GM21381 (cell line): ENCODE data around the gene CHMP4B.

ENCODE experiments used
- ATAC-seq: cut with Tn5 transposase; IDR thresholded peaks from one replicate; pipeline ENCODE4 v1.9.1; 2021; ENCODE audit warnings: mild to moderate bottlenecking, moderate library complexity; ENCODE audit not compliant: unreplicated experiment

The CHMP4B gene

DNA sequence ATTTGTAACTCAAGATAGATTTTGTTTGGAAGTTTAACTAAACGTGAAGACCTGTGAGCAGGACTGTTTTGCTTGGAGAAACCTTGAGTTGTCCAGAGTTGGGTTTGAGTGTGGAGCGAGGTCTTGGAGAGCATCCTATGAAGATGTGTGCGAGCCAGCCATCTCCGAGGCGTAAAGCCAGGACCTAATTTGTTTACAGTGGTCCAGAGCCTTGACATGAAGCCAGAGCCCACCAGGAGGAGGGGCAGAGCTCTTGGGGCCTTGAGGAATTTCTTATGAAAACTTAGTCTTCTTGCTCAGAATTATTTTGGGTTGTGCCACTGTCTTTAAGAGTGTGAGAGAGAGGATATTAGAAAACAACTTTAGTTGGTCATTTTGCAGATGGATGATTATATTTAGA lies 6.3 kb downstream of the CHMP4B start:
- no peak for ATAC-seq

DNA sequence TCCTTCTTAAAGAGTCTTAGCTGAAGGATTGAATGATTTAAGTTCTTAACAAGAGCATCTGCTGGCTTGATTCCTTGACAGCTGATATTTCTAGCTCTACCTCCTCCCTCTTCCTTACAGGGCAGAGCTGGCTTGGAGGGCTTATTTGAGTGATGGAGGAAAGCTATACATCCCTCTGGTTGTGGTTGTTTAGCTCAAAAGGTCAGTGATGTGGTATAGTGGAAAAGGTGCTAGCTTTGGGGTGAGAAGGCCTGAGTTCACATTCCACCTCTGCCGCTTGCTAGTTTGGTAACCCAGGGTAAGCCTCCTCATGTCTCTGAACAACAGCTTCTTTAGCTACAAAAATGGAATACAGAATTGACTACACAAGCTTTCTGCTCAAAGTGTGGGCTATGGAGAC lies 8.3 kb downstream of the CHMP4B start:
- ATAC-seq, result no peak

DNA sequence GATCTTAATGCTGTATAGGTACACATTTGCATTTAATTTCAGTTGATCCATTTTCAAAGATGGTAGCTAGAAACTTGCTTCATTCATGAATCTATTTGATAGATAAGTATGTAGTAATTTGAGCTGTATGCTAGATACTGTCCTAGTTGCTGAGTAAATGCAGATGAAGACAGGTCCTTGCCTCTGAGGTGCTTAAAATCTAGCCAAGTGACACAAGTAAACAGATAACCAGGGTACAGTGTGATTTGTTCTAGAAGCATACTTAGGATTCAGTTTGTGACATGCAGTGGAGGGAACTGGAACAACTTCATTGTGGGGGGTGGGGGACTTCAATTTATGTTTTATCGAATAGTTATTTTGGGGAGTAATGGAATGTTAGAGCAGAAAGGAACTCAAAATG lies 9.2 kb downstream of the CHMP4B start:
- ATAC-seq, result no peak

DNA sequence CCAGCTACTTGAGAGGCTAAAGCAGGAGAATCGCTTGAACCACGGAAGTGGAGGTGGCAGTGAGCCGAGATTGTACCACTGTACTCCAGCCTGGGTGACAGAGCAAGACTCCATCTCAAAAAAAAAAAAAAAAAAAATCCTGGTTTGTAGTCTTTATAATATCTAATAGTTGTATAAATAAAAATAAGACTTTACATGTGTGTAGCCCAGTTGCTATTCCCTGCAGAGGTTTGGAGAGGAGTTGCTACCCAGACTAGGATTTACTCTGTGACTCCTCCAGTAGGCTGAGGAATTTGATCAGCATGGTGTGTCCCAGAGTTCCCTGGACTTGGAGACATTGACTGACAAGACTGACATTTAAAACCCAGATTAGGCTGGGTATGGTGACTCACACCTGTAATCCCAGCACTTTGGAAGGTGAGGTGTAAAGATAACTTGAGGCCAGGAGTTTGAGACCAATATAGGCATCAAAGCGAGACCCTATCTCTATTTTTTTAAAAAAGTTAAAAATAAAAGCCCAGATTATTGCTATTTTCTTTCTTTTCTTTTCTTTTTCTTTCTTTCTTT lies 10.2 kb downstream of the CHMP4B start:
- ATAC-seq, result no peak

DNA sequence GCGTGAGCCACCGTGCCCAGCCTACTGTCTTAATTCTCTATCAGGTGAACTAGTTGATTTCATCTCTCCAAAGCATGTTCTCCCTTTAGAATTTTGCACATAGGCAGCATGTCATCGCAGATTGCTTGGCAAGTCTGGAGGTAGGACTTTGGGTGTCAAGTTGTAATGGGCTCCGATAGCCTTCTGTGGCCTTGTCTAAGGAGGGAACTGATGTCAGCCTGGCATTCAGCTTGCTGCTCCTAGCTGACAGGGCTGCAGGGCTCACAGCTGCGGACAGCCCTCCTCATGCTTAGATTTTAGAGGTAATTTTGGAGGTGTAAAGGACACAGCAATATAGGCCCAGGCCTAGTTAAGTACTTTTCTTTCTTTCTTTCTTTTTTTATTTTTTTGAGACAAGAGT lies 11.3 kb downstream of the CHMP4B start:
- ATAC-seq, result no peak

DNA sequence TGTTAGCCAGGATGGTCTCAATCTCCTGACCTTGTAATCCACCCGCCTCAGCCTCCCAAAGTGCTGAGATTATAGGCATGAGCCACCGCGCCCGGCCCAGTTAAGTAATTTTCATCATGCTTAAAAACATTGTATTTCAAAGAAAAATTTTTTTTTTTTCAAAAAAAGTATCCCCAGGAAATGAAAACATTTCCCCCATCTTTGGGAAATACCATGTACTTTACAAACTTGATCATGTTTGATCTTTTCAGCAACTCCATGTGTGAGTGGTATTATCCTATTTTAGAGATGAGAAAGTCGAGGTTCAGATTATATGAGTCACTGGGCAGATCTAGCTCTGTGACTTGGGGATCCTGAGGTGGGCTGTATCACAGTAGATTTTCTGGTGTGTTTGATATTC lies 11.8 kb downstream of the CHMP4B start:
- ATAC-seq, result no peak

DNA sequence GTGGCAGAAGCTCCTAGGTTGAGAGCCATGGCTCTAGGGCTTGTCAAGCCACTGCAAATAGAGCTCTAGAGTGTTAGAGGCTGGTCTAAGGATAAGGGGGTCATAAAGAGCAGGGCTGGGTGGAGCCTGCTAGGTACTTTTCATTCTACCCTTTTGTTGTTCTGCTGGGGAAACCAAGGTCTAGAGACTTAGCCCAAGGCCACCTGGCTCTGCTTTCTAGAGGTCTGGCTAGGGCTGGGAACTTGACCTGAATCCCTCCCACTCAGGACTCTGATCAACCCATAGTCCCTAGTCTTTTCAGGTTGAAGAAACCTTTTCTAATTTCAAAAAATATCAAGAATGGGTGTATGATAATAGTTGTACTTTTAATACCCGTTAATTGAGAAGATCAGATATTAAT lies 13.7 kb downstream of the CHMP4B start:
- ATAC-seq, result no peak

DNA sequence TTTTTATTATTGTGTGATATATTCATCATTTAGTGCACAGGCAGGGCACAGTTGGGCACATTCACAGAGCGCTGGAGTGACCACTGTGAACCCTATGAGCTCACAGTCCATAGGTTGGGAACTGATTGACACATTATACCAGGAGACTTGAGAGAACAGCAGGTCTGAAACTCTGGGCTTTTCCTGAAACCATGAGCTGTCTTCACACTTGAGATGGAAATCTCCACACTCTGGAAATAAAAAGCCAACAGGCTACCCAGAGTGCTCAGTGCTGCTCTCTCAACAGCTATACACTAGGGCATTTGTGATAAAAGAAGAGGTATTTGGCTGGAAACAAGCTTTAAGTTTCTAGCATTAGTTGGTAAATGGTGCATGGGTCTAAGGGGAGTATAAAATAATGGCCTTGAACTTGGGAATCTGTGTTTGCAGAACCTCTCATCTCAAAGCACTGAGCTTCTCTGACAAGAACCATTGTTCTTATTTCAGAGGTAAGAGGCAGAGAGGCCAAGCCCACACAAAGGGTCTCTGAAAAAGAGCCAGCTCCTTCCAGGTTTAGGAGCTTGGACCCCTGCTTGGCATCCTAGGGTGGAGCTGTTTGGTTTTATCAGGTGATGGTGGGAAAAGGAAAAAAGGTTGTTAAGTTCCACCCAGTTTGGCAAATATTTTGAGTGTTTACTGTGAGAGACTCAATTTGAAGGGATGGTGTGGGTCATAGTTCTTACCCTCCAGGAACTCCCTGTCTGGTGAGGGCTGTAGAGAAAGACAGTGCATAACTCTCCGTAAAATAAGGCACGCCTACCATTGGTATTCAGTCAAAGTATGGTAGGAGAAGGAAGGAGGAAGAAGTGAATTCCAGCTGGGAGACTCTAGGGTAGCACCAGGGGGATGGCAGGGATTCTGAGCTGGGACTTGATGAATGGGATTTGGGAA lies 14.5 kb downstream of the CHMP4B start:
- ATAC-seq, result no peak

DNA sequence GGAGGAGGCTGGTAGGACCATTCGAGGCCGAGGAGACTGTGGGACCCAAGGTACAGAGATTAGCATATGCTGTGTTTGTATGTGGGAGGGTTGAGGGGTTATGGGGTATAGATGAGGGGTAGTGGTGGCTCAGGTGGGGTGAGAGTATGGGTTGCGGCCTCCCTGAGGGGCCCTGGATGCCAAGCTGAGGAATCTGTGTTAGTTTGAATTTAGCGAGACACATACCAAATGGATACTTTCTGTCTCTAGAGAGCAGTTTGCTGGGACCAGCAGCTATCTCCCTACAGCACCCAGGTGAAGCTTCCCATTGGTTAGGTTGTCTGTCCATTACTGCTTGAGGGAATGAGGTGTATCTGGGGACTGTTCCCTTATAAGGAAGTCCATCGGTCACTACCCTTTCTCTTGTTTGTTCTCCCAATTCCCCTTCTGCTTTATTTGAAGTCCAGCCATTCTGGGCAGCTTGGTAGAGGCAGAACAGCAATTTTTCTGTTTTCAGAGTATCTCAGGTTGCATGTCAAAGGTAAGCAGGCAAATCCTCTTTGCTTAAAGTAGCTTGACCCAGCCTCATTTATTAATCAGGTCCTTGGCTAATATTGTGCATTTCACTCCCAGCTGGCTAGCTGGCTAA lies 15.2 kb downstream of the CHMP4B start:
- ATAC-seq, result no peak

DNA sequence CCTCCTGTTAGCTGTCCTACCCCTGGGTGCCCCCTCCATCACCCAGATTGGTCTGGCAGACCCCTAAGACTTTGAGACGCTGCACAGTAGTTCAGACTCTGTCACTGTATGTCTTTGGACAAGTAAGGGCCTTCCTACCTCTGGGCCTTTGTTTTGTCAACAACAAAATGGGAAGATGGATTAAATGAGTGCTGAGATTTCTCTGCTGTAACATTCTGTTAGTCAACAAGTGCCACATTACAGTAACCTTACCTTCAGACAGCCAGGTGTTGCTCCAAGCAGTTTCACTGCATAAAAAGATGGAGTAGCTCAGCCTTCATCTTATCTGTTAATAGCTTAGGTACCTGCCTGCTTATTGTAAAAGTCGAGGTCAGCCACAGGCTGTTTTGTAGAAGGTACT lies 16.0 kb downstream of the CHMP4B start:
- ATAC-seq, result no peak

DNA sequence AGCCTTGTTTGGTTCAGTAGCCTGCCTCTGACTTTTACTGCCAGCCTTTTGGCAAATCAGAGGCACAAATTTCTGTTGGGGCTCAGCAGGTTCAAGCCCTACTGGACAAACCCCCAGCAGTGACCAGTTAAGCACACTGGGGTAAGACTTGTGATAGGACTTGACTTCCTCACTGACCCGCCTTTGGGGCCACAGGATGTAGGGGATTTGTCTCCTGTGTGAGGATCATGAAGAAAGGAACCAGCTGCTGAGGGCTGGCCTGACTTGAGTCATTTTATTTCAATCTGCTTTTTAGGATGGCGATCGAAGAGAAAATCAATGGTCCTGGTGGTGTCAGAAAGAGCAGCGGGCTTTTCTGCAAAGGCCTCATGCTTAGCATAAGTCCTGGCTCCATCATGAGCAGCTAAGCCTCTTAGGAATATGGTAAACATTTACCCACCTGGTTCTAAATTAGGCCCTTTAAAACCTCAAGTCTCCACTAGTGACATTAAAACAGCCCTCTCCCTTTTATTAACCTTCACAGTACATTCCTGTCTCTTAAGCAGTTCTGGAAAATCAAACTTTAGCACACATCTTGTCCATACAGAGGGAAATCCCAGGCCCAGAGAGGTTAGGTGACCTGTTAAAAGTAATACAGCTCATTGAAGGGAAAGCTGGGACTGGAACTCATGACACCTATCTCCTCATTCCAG lies 16.6 kb downstream of the CHMP4B start:
- no peak for ATAC-seq

DNA sequence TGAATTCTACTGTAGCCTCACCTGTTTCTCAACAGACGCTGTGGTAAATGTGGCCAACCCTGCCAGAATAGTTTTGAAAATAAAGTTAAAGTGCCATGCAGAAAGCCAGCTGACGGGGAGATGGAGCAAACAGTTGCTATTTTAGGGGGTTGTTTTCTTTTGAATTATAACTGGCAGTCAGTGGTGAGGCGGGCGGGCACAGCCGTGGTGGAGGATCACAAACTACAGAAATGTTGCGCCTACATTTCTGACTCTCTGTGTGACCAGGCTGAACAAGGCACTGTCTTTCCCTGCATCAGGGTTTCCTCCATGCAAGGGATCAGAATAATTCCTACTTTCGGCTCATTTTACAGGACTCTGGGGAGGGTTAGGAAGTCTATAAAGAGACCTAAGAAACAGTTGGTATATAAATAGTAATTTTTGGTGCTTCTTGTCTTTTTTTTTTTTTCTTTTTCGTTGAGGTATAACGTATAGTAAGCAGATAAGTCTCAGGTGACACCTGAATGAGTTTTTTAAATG lies 17.2 kb downstream of the CHMP4B start:
- ATAC-seq, result no peak

DNA sequence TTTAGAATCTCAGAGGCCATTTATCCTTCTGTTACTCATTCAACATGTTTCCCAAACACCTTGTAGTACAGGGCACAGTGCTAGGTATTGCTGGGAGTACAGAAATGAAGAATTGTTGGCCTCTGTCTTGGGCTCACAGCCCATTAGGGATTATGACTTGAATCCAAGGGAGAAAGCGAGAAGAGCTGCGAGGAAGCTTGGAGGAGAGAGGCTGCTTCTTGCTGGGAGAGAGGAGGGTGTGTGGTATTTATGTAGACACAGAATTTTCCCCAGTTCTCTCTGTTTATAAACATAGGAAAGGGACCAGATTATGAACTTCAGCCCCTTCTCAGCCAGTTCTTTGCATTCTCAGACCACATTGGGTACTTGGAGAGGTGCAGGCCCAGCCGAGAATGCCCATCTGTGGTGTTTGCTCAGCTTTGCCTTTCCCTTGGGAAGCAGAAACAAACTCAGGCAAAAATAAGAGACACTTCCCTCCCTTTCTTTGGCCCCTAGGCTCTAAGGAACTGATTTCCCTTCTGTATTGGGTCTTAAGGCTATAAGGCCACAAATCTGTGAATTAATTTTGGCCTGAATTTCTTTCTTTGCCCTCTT lies 17.9 kb downstream of the CHMP4B start:
- ATAC-seq, result no peak

DNA sequence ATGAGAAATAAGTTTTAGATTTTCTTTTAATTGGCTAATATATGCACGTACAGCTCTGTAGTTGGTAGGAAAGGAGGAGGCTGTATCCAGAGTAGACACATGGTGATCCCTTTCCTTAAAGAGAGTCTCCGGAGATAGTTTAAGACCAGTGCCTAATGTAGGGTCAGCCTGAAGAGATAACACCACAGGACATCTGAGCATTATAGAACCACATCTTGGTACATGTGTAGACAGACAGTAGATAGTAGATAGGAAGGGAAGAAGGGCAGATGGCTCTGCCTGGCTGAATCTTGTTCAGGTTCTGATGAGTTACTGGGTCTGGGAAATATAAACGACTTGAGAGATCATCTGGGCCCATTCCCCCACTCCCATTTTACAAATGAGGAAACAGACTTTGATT lies 18.5 kb downstream of the CHMP4B start:
- ATAC-seq, result no peak

DNA sequence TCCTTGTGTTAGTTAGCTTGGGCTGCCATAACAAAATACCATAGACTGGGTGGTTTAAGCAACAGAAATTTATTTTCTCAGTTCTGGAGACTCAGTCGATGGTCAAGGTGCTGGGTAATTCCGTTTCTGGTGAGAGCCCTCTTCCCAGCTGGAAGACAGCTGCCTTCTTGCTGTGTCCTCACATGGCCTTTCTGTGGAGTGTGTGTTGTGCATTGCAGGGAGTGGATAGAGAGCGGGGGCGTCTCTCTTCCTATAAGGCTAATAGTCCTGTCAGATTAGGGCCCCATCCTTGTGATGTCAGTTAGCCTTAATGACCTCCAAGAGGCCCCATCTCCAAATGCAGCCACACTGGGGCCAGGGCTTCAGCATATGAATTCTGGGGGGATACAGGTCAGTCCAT lies 19.2 kb downstream of the CHMP4B start:
- ATAC-seq, result no peak

DNA sequence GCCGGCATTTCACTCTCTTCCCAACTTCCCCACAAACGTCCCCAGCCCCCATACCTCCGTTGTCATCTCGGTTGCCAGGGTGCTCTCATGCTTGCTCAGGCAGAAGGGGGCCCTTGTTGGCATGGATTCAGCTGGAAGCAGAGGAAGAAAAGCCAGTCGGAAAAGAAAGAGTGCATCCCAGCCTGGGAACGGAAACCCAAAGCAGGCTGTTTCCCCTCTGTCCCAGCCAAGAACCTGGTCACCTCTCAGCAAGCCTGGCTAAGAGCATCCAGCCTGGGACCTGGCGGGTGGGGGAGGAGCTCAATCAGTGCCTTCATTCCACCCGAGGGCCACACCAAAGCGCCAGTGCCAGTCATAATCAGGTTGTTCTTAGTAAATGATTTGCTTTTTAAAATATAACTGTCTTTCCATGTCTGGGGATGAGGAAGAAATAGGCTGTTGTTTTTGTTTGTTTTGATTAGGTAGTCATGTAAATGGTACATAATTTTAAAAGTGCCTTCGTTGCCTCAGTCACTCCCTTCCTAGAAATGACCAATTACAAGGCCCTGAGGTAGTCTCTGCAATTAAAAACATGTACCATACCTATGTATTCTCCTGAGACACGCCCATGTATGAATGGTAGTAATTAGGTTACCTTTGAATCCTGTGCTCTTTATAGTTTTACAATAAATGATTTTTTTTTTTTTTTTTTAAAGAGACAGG lies 21.1 kb downstream of the CHMP4B start:
- no peak for ATAC-seq

DNA sequence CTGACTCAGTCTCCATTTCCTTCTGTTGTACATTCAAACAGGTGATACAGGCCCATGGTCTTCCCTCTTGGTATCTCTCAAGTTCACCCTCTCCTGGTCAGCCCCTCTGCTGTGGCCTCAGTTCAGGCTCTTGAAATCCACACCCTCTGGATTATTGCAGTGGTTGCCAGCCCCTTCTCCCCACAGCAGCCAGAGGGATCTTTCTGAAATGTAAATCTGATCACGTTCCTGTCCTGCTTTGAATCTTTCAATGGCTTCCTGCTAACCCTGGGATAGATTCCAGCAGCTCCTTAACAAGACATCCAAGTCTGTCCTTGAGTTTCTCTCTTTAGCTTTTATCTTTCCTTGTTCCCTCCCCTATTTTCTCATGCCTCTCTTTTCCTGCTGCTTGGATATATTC lies 22.2 kb downstream of the CHMP4B start:
- no peak for ATAC-seq

DNA sequence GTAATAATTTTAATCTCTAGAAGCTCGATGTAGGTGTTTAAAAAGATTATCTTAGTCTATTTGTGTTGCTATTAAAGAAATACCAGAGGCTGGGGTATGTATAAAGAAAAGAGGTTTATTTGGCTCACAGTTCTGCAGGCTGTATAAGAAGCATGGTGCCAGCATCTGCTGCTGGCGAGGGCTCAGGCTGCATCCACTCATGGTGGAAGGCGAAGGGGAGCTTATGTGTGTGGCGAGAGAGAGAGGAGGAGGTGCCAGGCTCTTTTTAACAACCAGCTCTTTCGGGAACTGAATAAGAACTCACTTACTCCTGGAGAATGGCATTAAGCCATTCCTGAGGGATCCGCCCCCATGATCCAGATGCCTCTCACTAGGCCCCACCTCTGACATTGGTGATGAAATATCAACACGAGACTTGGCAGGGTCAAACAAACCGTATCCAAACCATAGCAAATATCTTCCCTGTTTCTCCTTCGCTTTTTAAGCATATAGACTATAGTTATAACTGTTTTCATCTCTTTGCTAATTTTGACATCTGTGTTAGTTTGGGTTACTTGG lies 24.5 kb downstream of the CHMP4B start:
- no peak for ATAC-seq

DNA sequence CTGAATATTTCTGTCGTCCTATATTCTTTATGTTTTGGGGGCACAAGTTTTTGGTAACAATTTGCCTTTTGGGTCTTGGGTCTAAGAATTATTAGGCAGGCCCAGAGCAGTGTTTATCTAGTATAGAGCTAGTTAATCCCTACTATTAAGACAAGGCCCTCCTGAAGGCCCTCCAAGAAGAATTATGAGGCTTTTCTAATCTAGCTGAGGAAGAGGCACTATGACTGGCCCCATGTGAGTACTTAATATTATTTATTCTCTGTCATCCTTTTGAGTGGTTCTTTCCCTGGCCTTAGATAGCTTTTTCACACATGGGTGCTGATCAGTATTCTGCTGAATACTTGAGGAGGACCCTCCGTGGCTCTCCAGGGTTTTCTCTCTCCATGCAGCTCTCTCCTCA lies 25.1 kb downstream of the CHMP4B start:
- ATAC-seq, result no peak
